ENCODE measurements around the gene PCDH9. TPM values are rescaled to one million over a fixed set of nuclear protein-coding genes. Genes with fewer than 3 reads are reported as not detected.

The PCDH9 gene
- total and polyA plus RNA-seq, 11 donors, result 3.0 to 39.6 (median 21.6) TPM

DNA sequence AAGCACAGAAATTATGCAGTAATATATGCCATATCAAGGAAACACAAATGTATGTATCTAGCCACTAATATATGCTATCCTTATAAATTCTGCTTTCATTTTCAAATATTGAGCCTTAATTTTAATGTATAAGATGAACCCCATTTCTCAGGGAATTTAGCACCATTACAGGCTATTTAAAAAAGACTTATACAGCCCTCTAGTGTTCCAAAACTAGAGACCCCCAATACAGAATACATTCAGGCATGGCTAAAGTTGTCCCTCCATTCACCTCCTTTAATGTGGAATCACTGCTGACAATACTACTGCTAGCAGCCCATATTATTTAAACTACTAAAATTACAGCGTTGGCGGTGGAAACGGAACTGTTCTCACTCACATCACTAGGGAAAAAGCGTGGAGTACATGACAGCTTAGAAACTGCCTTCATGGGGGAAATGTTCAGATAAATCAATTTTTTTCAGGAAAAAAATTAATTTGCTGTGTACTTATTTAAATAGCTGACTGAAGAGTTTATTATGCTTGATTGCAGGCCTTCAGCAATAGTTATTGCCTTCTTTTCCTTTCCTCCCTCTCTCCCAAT lies 541.0 kb downstream of the PCDH9 start:
- H3K4me3 ChIP-seq, result no peak overlapping the region
- intact Hi-C loops (cut with DNase I), result loop anchor here in 4 of 10 donors (5.0 to 10.0 kb wide), 2 partner anchors 536 to 538 kb away; no protein-coding TSS in a partner anchor
- peaks cover 0 to 6% (median 0%) of the 10 kb centered on the region in 12 donors for H3K4me1 ChIP-seq
- peaks cover 0 to 13% (median 0%) of the 10 kb centered on the region in 12 donors for H3K9me3 ChIP-seq
- 86 to 92% (median 90%) methylated on average over 4 of the region's 4 CpGs for WGBS, 4 donors
- no peak overlapping the region for H3K27ac ChIP-seq
- no peak for DNase-seq
- H3K36me3 ChIP-seq, result no peaks in the 10 kb centered on the region
- ATAC-seq, result no peak
- TF ChIP-seq, protein P1, sequence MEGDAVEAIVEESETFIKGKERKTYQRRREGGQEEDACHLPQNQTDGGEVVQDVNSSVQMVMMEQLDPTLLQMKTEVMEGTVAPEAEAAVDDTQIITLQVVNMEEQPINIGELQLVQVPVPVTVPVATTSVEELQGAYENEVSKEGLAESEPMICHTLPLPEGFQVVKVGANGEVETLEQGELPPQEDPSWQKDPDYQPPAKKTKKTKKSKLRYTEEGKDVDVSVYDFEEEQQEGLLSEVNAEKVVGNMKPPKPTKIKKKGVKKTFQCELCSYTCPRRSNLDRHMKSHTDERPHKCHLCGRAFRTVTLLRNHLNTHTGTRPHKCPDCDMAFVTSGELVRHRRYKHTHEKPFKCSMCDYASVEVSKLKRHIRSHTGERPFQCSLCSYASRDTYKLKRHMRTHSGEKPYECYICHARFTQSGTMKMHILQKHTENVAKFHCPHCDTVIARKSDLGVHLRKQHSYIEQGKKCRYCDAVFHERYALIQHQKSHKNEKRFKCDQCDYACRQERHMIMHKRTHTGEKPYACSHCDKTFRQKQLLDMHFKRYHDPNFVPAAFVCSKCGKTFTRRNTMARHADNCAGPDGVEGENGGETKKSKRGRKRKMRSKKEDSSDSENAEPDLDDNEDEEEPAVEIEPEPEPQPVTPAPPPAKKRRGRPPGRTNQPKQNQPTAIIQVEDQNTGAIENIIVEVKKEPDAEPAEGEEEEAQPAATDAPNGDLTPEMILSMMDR (IDR thresholded peaks at IDR 0.05), result peak in 3 of 12 donors; percentile 8 to 16 (median 12)
- TF ChIP-seq POLR2A (IDR thresholded peaks at IDR 0.05), result no peak
- no peaks in the 10 kb centered on the region for H3K27me3 ChIP-seq

DNA sequence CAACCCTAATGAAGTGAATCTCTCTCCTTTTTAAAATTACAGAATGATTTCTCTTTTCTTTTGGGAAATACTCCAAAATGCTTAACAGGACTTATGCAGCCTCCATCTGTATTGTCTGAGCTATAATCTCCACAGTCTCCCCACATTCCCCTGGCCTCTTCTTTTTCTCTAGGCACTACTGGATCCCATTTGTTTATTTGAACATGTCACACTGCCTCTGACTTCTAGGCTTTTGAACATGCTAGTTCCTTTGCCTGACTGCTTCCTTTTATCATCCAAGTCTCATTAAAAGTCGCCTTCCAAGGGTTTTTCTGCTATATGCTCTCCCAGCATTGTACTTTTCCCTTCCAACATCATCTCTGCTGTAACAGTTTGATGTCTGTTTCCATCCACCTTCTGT lies 548.7 kb downstream of the PCDH9 start:
- H3K9me3 ChIP-seq, result peaks cover 0 to 13% (median 0%) of the 10 kb centered on the region in 12 donors
- DNase-seq (no peak), ATAC-seq (no peak)
- H3K27ac ChIP-seq, result no peak overlapping the region
- no peaks in the 10 kb centered on the region for H3K27me3 ChIP-seq
- H3K36me3 ChIP-seq, result no peaks in the 10 kb centered on the region
- no peak for TF ChIP-seq POLR2A (IDR thresholded peaks at IDR 0.05)
- TF ChIP-seq, protein P1 (IDR thresholded peaks at IDR 0.05), result no peak
- 80 to 92% (median 80%) methylated on average over 1 of the region's 1 CpG for WGBS, 4 donors
- H3K4me1 ChIP-seq, result peaks cover 0 to 5% (median 0%) of the 10 kb centered on the region in 12 donors
- no peak overlapping the region for H3K4me3 ChIP-seq
- intact Hi-C loops (cut with DNase I), result loop anchor here in 3 of 10 donors (10.0 kb wide), 1 partner anchor 543 kb away; no protein-coding TSS in a partner anchor

DNA sequence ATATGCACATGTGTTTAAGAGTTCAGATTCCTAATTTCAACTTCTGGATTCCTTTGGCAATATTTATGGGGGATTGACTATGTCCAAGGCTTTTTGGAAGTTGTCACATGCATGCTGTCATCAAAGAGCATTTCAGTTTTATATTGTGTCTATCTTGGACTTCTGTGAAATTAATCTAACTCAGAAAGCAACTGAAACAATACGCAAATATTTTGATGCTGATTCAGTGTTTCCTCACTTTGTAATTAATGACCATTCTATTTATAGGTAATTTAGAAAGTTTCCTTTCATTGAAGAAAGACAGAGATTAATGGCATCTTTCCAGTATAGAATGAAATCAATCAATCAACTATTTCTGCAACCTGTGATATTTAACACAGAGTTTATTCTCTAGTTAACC lies 550.1 kb downstream of the PCDH9 start:
- 62 to 75% (median 66%) methylated on average over 1 of the region's 1 CpG for whole genome bisulfite sequencing, 4 donors
- H3K9me3 ChIP-seq, result peaks cover 0 to 8% (median 0%) of the 10 kb centered on the region in 12 donors
- no peaks in the 10 kb centered on the region for H3K27me3 ChIP-seq
- no peak overlapping the region for H3K4me3 ChIP-seq
- TF ChIP-seq, protein P1 (IDR thresholded peaks at IDR 0.05), result no peak
- no peak for TF ChIP-seq POLR2A (IDR thresholded peaks at IDR 0.05)
- H3K36me3 ChIP-seq, result no peaks in the 10 kb centered on the region
- ATAC-seq (no peak), DNase-seq (no peak)
- intact Hi-C loops (cut with DNase I), result loop anchor here in 3 of 10 donors (10.0 kb wide), 1 partner anchor 545 kb away; no protein-coding TSS in a partner anchor
- no peak overlapping the region for H3K27ac ChIP-seq
- peaks cover 0 to 5% (median 0%) of the 10 kb centered on the region in 12 donors for H3K4me1 ChIP-seq

DNA sequence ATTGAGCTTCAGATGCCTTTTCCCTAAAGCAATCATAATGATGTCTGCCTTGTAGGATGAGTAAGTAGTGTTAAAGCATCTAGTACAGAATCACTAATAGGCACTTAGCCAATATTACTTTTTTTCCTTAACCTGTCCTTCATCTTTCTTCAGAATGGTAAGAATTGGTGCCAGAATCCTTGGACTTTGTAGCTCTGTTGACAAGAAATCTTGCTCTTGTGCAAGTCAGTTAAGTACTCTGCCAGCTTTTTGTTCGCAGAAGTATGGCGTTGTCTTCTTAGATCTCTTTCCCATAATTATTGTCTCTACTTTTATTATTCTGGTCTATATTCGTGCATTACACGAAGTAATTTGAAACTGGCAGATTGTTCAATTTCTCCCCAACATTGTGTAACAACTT lies 554.5 kb downstream of the PCDH9 start:
- no peak overlapping the region for H3K27ac ChIP-seq
- H3K4me1 ChIP-seq, result no peaks in the 10 kb centered on the region
- peaks cover 0 to 8% (median 0%) of the 10 kb centered on the region in 12 donors for H3K9me3 ChIP-seq
- no peak for TF ChIP-seq POLR2A (IDR thresholded peaks at IDR 0.05)
- no peak for ATAC-seq
- no peaks in the 10 kb centered on the region for H3K36me3 ChIP-seq
- H3K27me3 ChIP-seq, result no peaks in the 10 kb centered on the region
- DNase-seq, result no peak
- intact Hi-C loops (cut with DNase I), result no loop called here
- WGBS, 4 donors, result 82 to 87% (median 85%) methylated on average over 4 of the region's 4 CpGs
- no peak overlapping the region for H3K4me3 ChIP-seq

All from heart left ventricle (tissue), 16 donors.